Stimulated activated CD8-positive, alpha-beta memory T cell treated with anti-CD3 and anti-CD28 coated beads, Interleukin-15, amount 100 ng/mL, for 48 hours (primary cell): ENCODE results near the gene SMAP1.
"Not testable (repeated sequence)": the region's sequence is repeated elsewhere in the genome, so short reads cannot be mapped to it uniquely, and the experiment has no call there.

Experiments
- DNase-seq, 2 donors: peaks; one replicate each; pipeline ENCODE4 v3.0.0-alpha.2; 2020; ENCODE audit warnings: low read depth in 2 of 2

The SMAP1 gene

GRCh38 chr6:70740746-70741145 is 73.1 kb downstream of the SMAP1 start:
- not testable (repeated sequence) for DNase-seq

- not testable (repeated sequence) for DNase-seq
Observed at GRCh38 chr6:70742462-70742861, 74.8 kb downstream of the SMAP1 start.

GRCh38 chr6:70753870-70754380 is 86.2 kb downstream of the SMAP1 start:
- DNase-seq, result no peak

- DNase-seq, result no peak
Observed at GRCh38 chr6:70758883-70759282, 91.2 kb downstream of the SMAP1 start.

- no peak for DNase-seq
Observed at GRCh38 chr6:70763754-70764510, 96.2 kb downstream of the SMAP1 start.

GRCh38 chr6:70764706-70765105 is 97.0 kb downstream of the SMAP1 start:
- DNase-seq, result no peak

- DNase-seq, result not testable (repeated sequence)
Observed at GRCh38 chr6:70771351-70771750, 103.7 kb downstream of the SMAP1 start.

- no peak for DNase-seq
Observed at GRCh38 chr6:70779934-70780333, 112.3 kb downstream of the SMAP1 start.

- DNase-seq, result no peak
Observed at GRCh38 chr6:70790483-70791224, 123.0 kb downstream of the SMAP1 start.

- no peak for DNase-seq
Observed at GRCh38 chr6:70797625-70798024, 129.9 kb downstream of the SMAP1 start.

GRCh38 chr6:70806086-70806485 is 138.4 kb downstream of the SMAP1 start:
- no peak for DNase-seq

GRCh38 chr6:70811788-70812187 is 144.1 kb downstream of the SMAP1 start:
- no peak for DNase-seq

GRCh38 chr6:70813885-70814284 is 146.2 kb downstream of the SMAP1 start:
- no peak for DNase-seq

- no peak for DNase-seq
Observed at GRCh38 chr6:70819646-70820045, 152.0 kb downstream of the SMAP1 start.

GRCh38 chr6:70820778-70821177 is 153.1 kb downstream of the SMAP1 start:
- no peak for DNase-seq

- DNase-seq, result no peak
Observed at GRCh38 chr6:70821751-70822150, 154.1 kb downstream of the SMAP1 start.

GRCh38 chr6:70823651-70824050 is 156.0 kb downstream of the SMAP1 start:
- no peak for DNase-seq

- no peak for DNase-seq
Observed at GRCh38 chr6:70831427-70831826, 163.7 kb downstream of the SMAP1 start.

- DNase-seq, result no peak
Observed at GRCh38 chr6:70834520-70834919, 166.8 kb downstream of the SMAP1 start.

GRCh38 chr6:70838907-70839285 is 171.2 kb downstream of the SMAP1 start:
- no peak for DNase-seq

GRCh38 chr6:70839286-70840266 is 171.9 kb downstream of the SMAP1 start:
- DNase-seq, result no peak

GRCh38 chr6:70841112-70841511 is 173.4 kb downstream of the SMAP1 start:
- no peak for DNase-seq
